SU-DHL-6 (cell line): ENCODE measurements around the gene SNAP29.

Experiments
- CTCF ChIP-seq: fragments of 200-600 bp; sonication (generic); IDR thresholded peaks from one replicate; pipeline ENCODE4 v1.5.1; 2017; ENCODE audit warnings: antibody characterized with exemption, mild to moderate bottlenecking, low read length, moderate library complexity; ENCODE audit not compliant: insufficient read depth, poor library complexity, severe bottlenecking
- EZH2phosphoT487 ChIP-seq: fragments of 200-600 bp; sonication (generic), shearing (Covaris generic); conservative IDR thresholded peaks from 2 replicates; pipeline ENCODE4 v1.6.1; 2018; ENCODE audit warnings: mild to moderate bottlenecking, antibody characterized with exemption, low read length, moderate library complexity, mixed read lengths

- TF ChIP-seq CTCF, result no peak
- TF ChIP-seq EZH2phosphoT487, result no peak
Measured at GRCh38 chr22:20862540-20862939, 3.7 kb downstream of the SNAP29 start.
